Lung microvascular endothelial cell (primary cell): ENCODE measurements around the gene GALM. TPM values are rescaled to one million over a fixed set of nuclear protein-coding genes. Genes with fewer than 3 reads are reported as not detected.
"Not testable (repeated sequence)": the region's sequence is repeated elsewhere in the genome, so short reads cannot be mapped to it uniquely, and the experiment has no call there.

Experiments
- DNase-seq, 2 donors: peaks; one replicate each; pipeline versions ENCODE4 v3.0.0 to v3.0.0-alpha.2; 2010; ENCODE audit warnings: low read depth in 2 of 2
- total RNA-seq: library from RNA; depleted of rRNA; stranded (reverse); fragments of >200 nt; gene quantifications from 2 replicates; pipeline ENCODE4 v1.2.1, GENCODE V29; 2014

GALM gene
- total RNA-seq, 1 donor from 2014 or later = 4.4 TPM

- no peak for DNase-seq
Observed at GRCh38 chr2:38739524-38739923, 73.6 kb downstream of the GALM start.

DNA sequence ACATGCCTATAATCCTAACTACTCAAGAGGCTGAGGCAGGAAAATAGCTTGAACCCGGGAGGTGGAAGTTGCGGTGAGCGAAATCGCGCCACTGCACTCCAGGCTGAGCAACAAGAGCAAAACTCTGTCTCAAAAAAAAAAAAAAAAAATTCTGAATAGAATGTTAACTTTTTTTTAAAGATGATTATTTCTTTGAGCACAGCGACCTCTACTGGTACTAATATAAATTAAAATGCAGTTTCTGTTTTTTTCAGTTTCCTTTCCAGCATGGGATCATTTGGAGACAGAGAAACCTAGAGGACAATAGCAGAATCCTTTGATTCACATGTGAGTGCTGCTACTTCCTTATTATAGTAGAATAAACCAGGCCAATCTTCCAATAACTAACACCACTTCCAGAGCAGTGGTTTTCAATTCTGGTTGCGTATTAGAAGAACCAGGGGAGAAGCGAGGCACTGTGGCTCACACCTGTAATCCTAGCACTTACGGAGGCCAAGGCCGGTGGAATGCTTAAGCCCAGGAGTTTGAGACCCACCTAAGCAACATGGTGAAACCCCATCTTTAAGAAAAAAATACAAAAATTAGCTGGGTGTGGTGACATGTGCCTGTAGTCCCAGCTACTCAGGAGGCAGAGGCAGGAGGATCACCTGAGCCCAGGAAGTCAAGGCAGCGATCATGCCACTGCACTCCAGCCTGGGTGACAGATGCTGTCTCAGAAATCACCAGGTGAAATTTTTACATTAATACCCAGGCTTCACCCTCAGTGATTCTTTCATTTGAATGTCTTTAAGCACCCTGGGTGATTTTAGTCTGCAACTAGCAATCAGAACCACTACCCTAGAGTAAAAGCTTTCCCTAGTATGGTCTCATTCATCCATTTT lies 75.2 kb downstream of the GALM start:
- peak; percentile 52 to 69 for DNase-seq

- no peak for DNase-seq
Observed at GRCh38 chr2:38742797-38743559, 77.1 kb downstream of the GALM start.

DNA sequence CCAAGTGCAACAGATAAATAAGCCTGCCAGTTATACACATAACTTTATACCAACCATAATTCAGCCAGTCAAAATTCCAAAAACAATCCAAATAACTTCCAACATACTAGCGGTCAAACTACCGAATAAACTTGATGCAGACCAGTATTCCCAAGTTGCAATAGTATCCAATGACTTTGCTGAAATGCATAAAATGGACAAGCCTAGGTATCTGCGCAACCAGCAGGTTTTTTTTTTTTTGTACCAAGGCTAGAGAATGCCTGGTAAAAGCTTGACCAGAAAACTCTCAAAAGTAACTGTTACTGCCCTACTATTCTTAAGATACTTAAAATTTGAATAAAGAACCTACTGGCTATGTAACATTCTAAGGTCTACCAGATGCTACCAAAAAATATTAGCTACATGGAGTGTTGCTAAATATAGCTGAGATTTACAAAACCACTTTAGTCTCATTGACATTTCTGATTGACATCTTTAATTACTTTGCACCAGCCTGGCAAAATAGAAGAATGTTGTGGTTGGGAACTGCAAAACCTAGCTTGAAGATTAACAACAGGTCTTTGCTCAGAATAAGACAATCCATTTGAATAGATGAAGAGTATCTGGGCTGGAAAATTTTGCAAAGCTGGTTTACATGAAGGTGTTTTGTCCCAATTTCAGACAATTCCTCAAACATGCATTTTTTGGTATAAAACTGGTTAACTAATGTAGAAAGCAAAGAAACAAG lies 77.9 kb downstream of the GALM start:
- DNase-seq = no peak

- no peak for DNase-seq
Observed at GRCh38 chr2:38744399-38744780, 78.5 kb downstream of the GALM start.

- DNase-seq = no peak
Observed at GRCh38 chr2:38745267-38745666, 79.4 kb downstream of the GALM start.

GRCh38 chr2:38747007-38747424 lies 81.1 kb downstream of the GALM start:
- no peak for DNase-seq

DNA sequence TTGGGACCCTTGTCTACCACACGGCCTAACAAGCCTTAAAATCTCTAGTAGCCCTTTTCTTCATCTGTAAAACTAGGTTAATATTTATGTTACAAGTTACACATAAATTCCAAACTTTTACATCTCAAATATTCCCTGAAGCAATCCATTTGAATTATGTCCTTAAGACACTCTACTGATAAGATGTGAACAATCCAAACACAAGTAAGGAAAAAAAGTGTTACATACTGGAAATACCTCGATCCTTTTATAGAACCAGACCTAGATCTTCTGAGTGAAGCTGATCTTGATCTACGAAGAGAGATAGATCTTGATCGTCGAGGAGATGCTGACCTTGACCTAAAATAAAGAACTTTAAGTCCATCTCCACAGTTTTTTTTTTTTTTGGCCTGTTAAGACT lies 81.9 kb downstream of the GALM start:
- DNase-seq = no peak

DNA sequence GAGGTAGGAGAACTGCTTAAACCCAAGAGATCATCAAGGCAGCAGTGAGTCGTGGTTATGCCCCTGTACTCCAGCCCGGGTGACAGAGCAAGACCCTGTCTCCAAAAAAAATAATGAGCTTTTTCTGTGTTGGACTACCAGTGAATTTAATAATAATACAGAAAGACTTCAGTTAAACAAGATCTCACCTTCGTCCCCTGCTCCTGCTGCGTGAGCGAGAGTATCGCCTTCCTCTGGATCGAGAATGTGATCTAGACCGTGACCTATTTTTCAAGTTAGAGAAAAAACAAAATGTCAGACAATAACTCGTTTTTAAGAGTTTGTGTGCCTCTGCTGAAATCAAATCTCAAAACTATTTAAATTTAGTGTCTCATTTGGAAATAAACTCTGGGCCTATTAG lies 82.5 kb downstream of the GALM start:
- DNase-seq = no peak

- no peak for DNase-seq
Observed at GRCh38 chr2:38748943-38749804, 83.3 kb downstream of the GALM start.

GRCh38 chr2:38750011-38750890 lies 84.3 kb downstream of the GALM start:
- peak; percentile 55 to 61 for DNase-seq

GRCh38 chr2:38750891-38751595 lies 85.1 kb downstream of the GALM start, which contains the start of gene SRSF7:
SRSF7 (minus strand) TSS chr2:38751361; CDS start chr2:38751256, 105 bp downstream.
- peak; percentile 96 to 99 for DNase-seq

- DNase-seq = no peak
Observed at GRCh38 chr2:38751596-38752410, 85.9 kb downstream of the GALM start.

DNA sequence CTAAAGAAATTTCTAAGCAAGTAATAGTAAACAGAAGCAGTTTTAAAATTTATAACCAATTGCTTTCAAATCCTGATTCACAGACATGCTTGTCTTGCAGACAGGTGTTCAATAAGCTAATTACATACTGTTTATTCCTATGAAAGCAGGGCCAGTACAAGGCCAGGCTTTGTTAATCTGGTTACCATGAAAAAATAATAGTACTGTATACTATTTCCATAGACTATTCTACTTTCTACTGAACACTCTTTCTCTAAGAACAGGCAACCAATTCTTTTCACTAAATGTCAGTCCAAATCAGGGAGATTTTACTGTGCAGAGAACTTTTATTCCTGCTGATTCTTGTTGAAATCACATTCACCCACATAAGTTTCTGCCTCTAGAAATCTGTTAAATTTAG lies 88.1 kb downstream of the GALM start:
- DNase-seq = no peak

DNA sequence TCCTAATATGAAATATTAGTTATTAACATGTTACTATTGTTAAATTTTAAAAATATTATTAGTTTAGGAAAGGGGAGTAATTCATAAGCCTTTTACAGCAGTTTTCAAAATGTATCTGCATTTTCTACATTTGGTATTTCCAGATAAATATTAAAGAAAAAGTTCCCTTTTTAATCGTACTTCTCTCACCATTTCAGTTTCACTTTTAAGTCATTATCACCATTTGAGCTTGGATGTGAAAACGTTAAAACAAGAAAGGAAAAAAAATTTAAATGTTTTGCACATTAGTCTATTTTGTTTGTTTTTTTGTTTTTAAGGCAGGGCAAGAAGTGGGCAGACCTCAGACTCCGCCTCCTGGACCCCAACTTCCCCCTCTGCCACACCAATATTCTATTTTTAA lies 88.6 kb downstream of the GALM start:
- DNase-seq = peak in 1 of 2 donors; percentile 16

- DNase-seq = not testable (repeated sequence)
Observed at GRCh38 chr2:38755891-38756290, 90.0 kb downstream of the GALM start.

- DNase-seq = no peak
Observed at GRCh38 chr2:38763228-38763627, 97.3 kb downstream of the GALM start.

GRCh38 chr2:38763728-38764127 lies 97.8 kb downstream of the GALM start:
- DNase-seq = no peak
